ENCODE data around the gene NUP214.

GRCh38 chr9:131160416-131161112 is 35.2 kb downstream of the NUP214 start:
- TF ChIP-seq CTCF (IDR thresholded peaks at IDR 0.05; ENCODE audit: low read depth, low read length) (no peak), EZH2phosphoT487 (IDR thresholded peaks at IDR 0.05; ENCODE audit: low read depth) (no peak)
